IMR-90 (cell line): ENCODE results near the gene ITGB5. TPM values are rescaled to one million over a fixed set of nuclear protein-coding genes. Genes with fewer than 3 reads are reported as not detected.

ENCODE experiments used
- ATAC-seq: fragments of 200-7000 bp; cut with Tn5 transposase; 2 replicates; pipeline ENCODE4 v1.9.1; 2020; ENCODE audit warnings: low read depth, mild to moderate bottlenecking, moderate library complexity
- BruUV-seq: library from RNA; stranded (reverse); fragments of 400-500 nt; replicated peaks from 2 replicates; lab custom pipeline; 2021; lab: Mats Ljungman, UMichigan
- CTCF ChIA-PET: fragments of 300-600 bp; formaldehyde crosslinking; extraction: SDS; loops from one replicate; lab custom pipeline; 2021; ENCODE audit warnings: antibody characterized with exemption; lab: Yijun Ruan, JAX
- POLR2A ChIA-PET: fragments of 300-600 bp; sonication (Branson Sonifier 250); formaldehyde crosslinking; loops from one replicate; lab custom pipeline; 2022; ENCODE audit warnings: antibody characterized with exemption; ENCODE audit not compliant: unreplicated experiment; lab: Charles Lee
- DNase-seq: peaks from one replicate; pipeline ENCODE4 v3.0.0; 2013
- H2AFZ ChIP-seq: replicated peaks from 2 replicates; pipeline ENCODE3; 2013; ENCODE audit warnings: low read length, mild to moderate bottlenecking; ENCODE audit not compliant: poor library complexity
- H2AK5ac ChIP-seq: 2 replicates; pipeline ENCODE4 v1.6.1; 2013; ENCODE audit warnings: low read depth, low read length, inconsistent platforms
- H2AK9ac ChIP-seq: replicated peaks from 2 replicates; pipeline ENCODE3; 2013; ENCODE audit warnings: mild to moderate bottlenecking, low read depth, low read length, moderate library complexity; ENCODE audit not compliant: poor library complexity
- H2BK120ac ChIP-seq: 2 replicates; pipeline ENCODE4 v1.6.1; 2013; ENCODE audit warnings: low read depth, low read length, inconsistent platforms
- H2BK15ac ChIP-seq: 3 replicates; pipeline ENCODE4 v1.6.1; 2013; ENCODE audit warnings: low read depth, low read length, inconsistent platforms
- H2BK20ac ChIP-seq: 2 replicates; pipeline ENCODE4 v1.6.1; 2013; ENCODE audit warnings: low read depth, mild to moderate bottlenecking, inconsistent platforms, low read length, moderate library complexity
- H2BK5ac ChIP-seq: 2 replicates; pipeline ENCODE4 v1.6.1; 2013; ENCODE audit warnings: mild to moderate bottlenecking, low read depth, low read length, inconsistent platforms; ENCODE audit not compliant: poor library complexity, severe bottlenecking
- H3K14ac ChIP-seq: replicated peaks from 2 replicates; pipeline ENCODE4 v1.6.1; 2013; ENCODE audit warnings: low read depth, low read length, inconsistent platforms
- H3K18ac ChIP-seq: 2 replicates; pipeline ENCODE4 v1.6.1; 2013; ENCODE audit warnings: low read depth, low read length, control low read depth
- H3K23ac ChIP-seq: 2 replicates; pipeline ENCODE4 v1.6.1; 2013; ENCODE audit warnings: low read depth, low read length, inconsistent platforms
- H3K27ac ChIP-seq: 2 replicates; pipeline ENCODE4 v1.5.1; 2013; ENCODE audit warnings: mild to moderate bottlenecking, control low read depth, low read length; ENCODE audit not compliant: insufficient read depth
- H3K27me3 ChIP-seq: 2 replicates; pipeline ENCODE4 v1.6.1; 2013; ENCODE audit warnings: low read length; ENCODE audit not compliant: control insufficient read depth, insufficient read depth
- H3K36me3 ChIP-seq: 2 replicates; pipeline ENCODE4 v1.6.1; 2013; ENCODE audit warnings: low read length, mixed read lengths; ENCODE audit not compliant: control insufficient read depth, insufficient read depth
- H3K4ac ChIP-seq: 2 replicates; pipeline ENCODE4 v1.6.1; 2013; ENCODE audit warnings: low read depth, low read length, inconsistent platforms
- H3K4me1 ChIP-seq: 2 replicates; pipeline ENCODE4 v1.6.1; 2013; ENCODE audit warnings: low read length, mixed read lengths; ENCODE audit not compliant: control insufficient read depth, insufficient read depth
- H3K4me2 ChIP-seq: 2 replicates; pipeline ENCODE4 v1.6.1; 2013; ENCODE audit warnings: low read depth, mild to moderate bottlenecking, control low read depth, low read length, moderate library complexity
- H3K4me3 ChIP-seq: 2 replicates; pipeline ENCODE4 v1.5.1; 2013; ENCODE audit warnings: low read depth, mild to moderate bottlenecking, control low read depth, low read length, moderate library complexity; ENCODE audit not compliant: insufficient read depth
- H3K56ac ChIP-seq: 2 replicates; pipeline ENCODE4 v1.6.1; 2013; ENCODE audit warnings: low read length, inconsistent platforms; ENCODE audit not compliant: insufficient read depth; ENCODE audit errors: extremely low read depth
- H3K79me1 ChIP-seq, 2 experiments: 2 replicates each; pipeline ENCODE4 v1.6.1; 2013; ENCODE audit warnings: low read length in 2 of 2, inconsistent platforms in 1 of 2, low read depth in 1 of 2
- H3K9ac ChIP-seq: 2 replicates; pipeline ENCODE4 v1.6.1; 2013; ENCODE audit warnings: low read depth, low read length, control low read depth
- H3K9me1 ChIP-seq: 2 replicates; pipeline ENCODE4 v1.6.1; 2013; ENCODE audit warnings: low read length, inconsistent platforms; ENCODE audit not compliant: insufficient read depth
- H3K9me3 ChIP-seq: 2 replicates; pipeline ENCODE4 v1.6.1; 2013; ENCODE audit warnings: low read length; ENCODE audit not compliant: control insufficient read depth, insufficient read depth
- H4K20me1 ChIP-seq: 2 replicates; pipeline ENCODE4 v1.6.1; 2013; ENCODE audit warnings: low read length, inconsistent platforms; ENCODE audit not compliant: insufficient read depth
- H4K5ac ChIP-seq: 2 replicates; pipeline ENCODE4 v1.6.1; 2013; ENCODE audit warnings: mild to moderate bottlenecking, low read depth, low read length, control low read depth
- H4K8ac ChIP-seq, 2 experiments: 2 replicates each; pipeline ENCODE4 v1.6.1; 2013; ENCODE audit warnings: low read depth in 2 of 2, low read length in 2 of 2, control low read depth in 1 of 2, inconsistent platforms in 1 of 2
- H4K91ac ChIP-seq: 2 replicates; pipeline ENCODE4 v1.6.1; 2013; ENCODE audit warnings: low read depth, low read length, inconsistent platforms; ENCODE audit not compliant: insufficient read depth
- BHLHE40 ChIP-seq: fragments of 150-350 bp; IDR thresholded peaks from 2 replicates; pipeline ENCODE4 v1.6.1; 2016; ENCODE audit warnings: mild to moderate bottlenecking, low read depth, low read length
- CEBPB ChIP-seq: IDR thresholded peaks from 2 replicates; pipeline ENCODE4 v1.6.1; 2012; ENCODE audit warnings: low read depth, low read length, improper control_type of control experiment
- MAFK ChIP-seq: IDR thresholded peaks from 2 replicates; pipeline ENCODE4 v1.6.1; 2012; ENCODE audit warnings: low read depth, low read length, improper control_type of control experiment
- MAZ ChIP-seq: IDR thresholded peaks from 2 replicates; pipeline ENCODE4 v1.6.1; 2012; ENCODE audit warnings: low read depth, mild to moderate bottlenecking, low read length, improper control_type of control experiment, moderate library complexity, borderline replicate concordance
- MXI1 ChIP-seq: IDR thresholded peaks from 2 replicates; pipeline ENCODE4 v1.6.1; 2012; ENCODE audit warnings: low read depth, mild to moderate bottlenecking, low read length, moderate library complexity, borderline replicate concordance
- POLR2A ChIP-seq: IDR thresholded peaks from 2 replicates; pipeline ENCODE4 v1.6.1; 2012; ENCODE audit warnings: mild to moderate bottlenecking, low read depth, low read length
- RAD21 ChIP-seq: IDR thresholded peaks from 2 replicates; pipeline ENCODE4 v1.6.1; 2012; ENCODE audit warnings: low read length, improper control_type of control experiment
- RCOR1 ChIP-seq: IDR thresholded peaks from 2 replicates; pipeline ENCODE4 v1.6.1; 2012; ENCODE audit warnings: mild to moderate bottlenecking, low read length, improper control_type of control experiment; ENCODE audit not compliant: insufficient replicate concordance
- SMC3 ChIP-seq: fragments of 150-350 bp; IDR thresholded peaks from 2 replicates; pipeline ENCODE4 v1.6.1; 2016; ENCODE audit warnings: low read depth, mild to moderate bottlenecking, antibody characterized with exemption, low read length, moderate library complexity
- WGBS, 2 experiments: methylation state at CpG; one replicate each; pipeline versions ENCODE4 v1.1.5 to v1.1.7; 2013; ENCODE audit warnings: missing lambda C conversion rate in 2 of 2; ENCODE audit not compliant: insufficient read length in 1 of 2; ENCODE audit errors: extremely low coverage in 2 of 2; 5-methylcytosine and 5-hydroxymethylcytosine counted together
- dilution Hi-C: fragments of 300-500 bp; cut with HindIII; formaldehyde crosslinking; loops from one replicate; pipeline ENCODE4 v1.14.3; 2018; ENCODE audit warnings: low sequenced_read_pairs; ENCODE audit not compliant: unreplicated experiment
- in situ Hi-C: fragments of 300-500 bp; cut with MboI; formaldehyde crosslinking; loops from 3 replicates; pipeline ENCODE4 v1.14.3; 2019; ENCODE audit warnings: low sequenced_read_pairs, inconsistent platforms, mixed read lengths
- intact Hi-C: fragments of 100-400 bp; cut with micrococcal nuclease; formaldehyde crosslinking; loops from 2 replicates; pipeline ENCODE4 v1.10.0; 2022
- polyA plus RNA-seq, 3 experiments: library from polyadenylated mRNA; depleted of rRNA; stranded (reverse); fragments of >200 nt; gene quantifications; 2 replicates each; pipeline ENCODE4 v1.2.3, GENCODE V29; 2012; ENCODE audit warnings: low replicate concordance in 1 of 3
- total RNA-seq: library from RNA; depleted of rRNA; stranded (reverse); fragments of >200 nt; gene quantifications from 2 replicates; pipeline ENCODE4 v1.2.3, GENCODE V29; 2012

ITGB5 gene
- total and polyA plus RNA-seq, 2 of the 4 experiments (the other 2 are of a cell fraction) = 85.0 to 101 TPM

DNA sequence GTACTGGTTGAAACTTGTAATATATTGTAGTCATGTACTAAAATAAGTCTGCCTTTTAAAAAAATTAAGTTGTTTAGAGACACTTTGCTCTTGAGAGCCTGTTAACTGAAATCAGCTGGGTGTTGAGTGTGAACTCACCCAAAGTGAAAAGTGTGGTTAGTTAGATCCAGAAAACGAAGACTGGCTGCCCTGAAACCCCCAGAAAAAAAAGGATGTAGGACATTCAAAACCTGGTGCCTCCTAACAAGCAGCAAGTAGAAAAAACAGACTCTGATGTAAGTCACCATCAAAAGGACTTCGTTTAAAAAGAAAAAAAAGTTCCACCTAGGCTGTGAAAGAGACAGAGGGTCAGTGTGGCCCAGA lies 116.1 kb downstream of the ITGB5 start:
- DNase-seq = no peak
- dilution Hi-C loops = loop anchor here (25.0 kb wide), 1 partner anchor 116 kb away; the partner anchor contains the start of gene ITGB5
- intact Hi-C loops = loop anchor here (5.0 kb wide), 1 partner anchor 41 kb away; no protein-coding TSS in a partner anchor
- no TSS peak for BruUV-seq
- peaks cover 20% of the 10 kb centered on the region for H3K4me1 ChIP-seq
- H3K14ac ChIP-seq = no peak overlapping the region
- ChIA-PET POLR2A (no interaction called here), CTCF (interaction anchor here (1.0 kb wide), 1 partner anchor 27 kb away, joined by 3 read pairs; no protein-coding TSS in a partner anchor)
- H2AK9ac ChIP-seq = no peak overlapping the region
- no peak overlapping the region for H3K4ac ChIP-seq
- no peak overlapping the region for H2BK5ac ChIP-seq
- no peaks in the 10 kb centered on the region for H3K27me3 ChIP-seq
- peaks cover 25% of the 10 kb centered on the region for H3K36me3 ChIP-seq
- TF ChIP-seq BHLHE40 (no peak), POLR2A (no peak), CEBPB (no peak), MXI1 (no peak), MAZ (no peak), RCOR1 (no peak), MAFK (no peak), SMC3 (no peak), RAD21 (no peak)
- no peak overlapping the region for H2AFZ ChIP-seq
- no peak overlapping the region for H3K4me3 ChIP-seq
- H3K79me1 ChIP-seq = peaks cover 4 to 54% of the 10 kb centered on the region in 2 experiments; a peak in 3 of 4 replicates
- no peak overlapping the region for H2AK5ac ChIP-seq
- H3K27ac ChIP-seq = no peak overlapping the region
- in situ Hi-C loops = no loop called here
- H4K5ac ChIP-seq = no peak overlapping the region
- peak overlapping the region; percentile 44; the same call in 1 of the 2 replicates for H3K23ac ChIP-seq
- no peak overlapping the region for H2BK120ac ChIP-seq
- H3K9me3 ChIP-seq = no peaks in the 10 kb centered on the region
- H2BK15ac ChIP-seq = no peak overlapping the region
- H3K56ac ChIP-seq = no peak overlapping the region
- 86% methylated on average over 1 of the region's 2 CpGs; no CpG with 5 or more reads in 1 of the 2 experiments for WGBS, 2 experiments
- H3K18ac ChIP-seq = no peak overlapping the region
- H3K9me1 ChIP-seq = peaks cover 23% of the 10 kb centered on the region
- no peak for ATAC-seq
- no peak overlapping the region for H3K9ac ChIP-seq
- H4K20me1 ChIP-seq = peaks cover 2% of the 10 kb centered on the region; the same call in 1 of the 2 replicates
- no peak overlapping the region for H3K4me2 ChIP-seq
- H2BK20ac ChIP-seq = no peak overlapping the region
- peak overlapping the region in 1 of 2 experiments; percentile 17; a peak in 1 of 4 replicates for H4K8ac ChIP-seq
- no peak overlapping the region for H4K91ac ChIP-seq
